Measurements from ENCODE around the gene HHIPL2.

The HHIPL2 gene

GRCh38 chr1:222547944-222548671 lies at the start of gene HHIPL2:
HHIPL2 (minus strand) TSS chr1:222548104; CDS start chr1:222548044, 60 bp downstream.
- H3K4me3 ChIP-seq (ENCODE audit: low read depth, low read length): no peak within 1 kb of the TSS

- H3K4me3 ChIP-seq (ENCODE audit: low read depth, low read length): no peak overlapping the region
These were observed 48.8 kb upstream of the HHIPL2 start for GRCh38 chr1:222596696-222597095.

- H3K4me3 ChIP-seq (ENCODE audit: low read depth, low read length): no peak overlapping the region
These were observed 46.9 kb upstream of the HHIPL2 start for GRCh38 chr1:222594789-222595188.

- H3K4me3 ChIP-seq (ENCODE audit: low read depth, low read length): no peak overlapping the region
These were observed 44.3 kb upstream of the HHIPL2 start for GRCh38 chr1:222592171-222592570.

GRCh38 chr1:222589462-222590302 lies 41.8 kb upstream of the HHIPL2 start, which contains the start of gene TAF1A:
TAF1A (minus strand) TSS chr1:222589933.
- H3K4me3 ChIP-seq (ENCODE audit: low read depth, low read length): peak within 1 kb of the TSS; percentile 84

GRCh38 chr1:222588135-222588534 lies 40.2 kb upstream of the HHIPL2 start:
- H3K4me3 ChIP-seq (ENCODE audit: low read depth, low read length): no peak overlapping the region

GRCh38 chr1:222586842-222587241 lies 38.9 kb upstream of the HHIPL2 start:
- no peak overlapping the region for H3K4me3 ChIP-seq (ENCODE audit: low read depth, low read length)

GRCh38 chr1:222583079-222583478 lies 35.2 kb upstream of the HHIPL2 start:
- H3K4me3 ChIP-seq (ENCODE audit: low read depth, low read length): no peak overlapping the region

GRCh38 chr1:222582099-222582774 lies 34.3 kb upstream of the HHIPL2 start:
- no peak overlapping the region for H3K4me3 ChIP-seq (ENCODE audit: low read depth, low read length)

- H3K4me3 ChIP-seq (ENCODE audit: low read depth, low read length): no peak overlapping the region
These were observed 31.4 kb upstream of the HHIPL2 start for GRCh38 chr1:222579316-222579715.

GRCh38 chr1:222570837-222571236 lies 22.9 kb upstream of the HHIPL2 start:
- H3K4me3 ChIP-seq (ENCODE audit: low read depth, low read length): no peak overlapping the region

GRCh38 chr1:222561656-222562055 lies 13.8 kb upstream of the HHIPL2 start:
- H3K4me3 ChIP-seq (ENCODE audit: low read depth, low read length): no peak overlapping the region

GRCh38 chr1:222557574-222557973 lies 9.7 kb upstream of the HHIPL2 start:
- H3K4me3 ChIP-seq (ENCODE audit: low read depth, low read length): no peak overlapping the region

GRCh38 chr1:222557148-222557547 lies 9.2 kb upstream of the HHIPL2 start:
- no peak overlapping the region for H3K4me3 ChIP-seq (ENCODE audit: low read depth, low read length)

- no peak overlapping the region for H3K4me3 ChIP-seq (ENCODE audit: low read depth, low read length)
These were observed 8.2 kb upstream of the HHIPL2 start for GRCh38 chr1:222555992-222556615.

GRCh38 chr1:222554177-222554576 lies 6.3 kb upstream of the HHIPL2 start:
- H3K4me3 ChIP-seq (ENCODE audit: low read depth, low read length): no peak overlapping the region

GRCh38 chr1:222552882-222553281 lies 5.0 kb upstream of the HHIPL2 start:
- no peak overlapping the region for H3K4me3 ChIP-seq (ENCODE audit: low read depth, low read length)

GRCh38 chr1:222547260-222547614 lies 667 bp downstream of the HHIPL2 start:
- H3K4me3 ChIP-seq (ENCODE audit: low read depth, low read length): no peak overlapping the region

- H3K4me3 ChIP-seq (ENCODE audit: low read depth, low read length): no peak overlapping the region
These were observed 1.2 kb downstream of the HHIPL2 start for GRCh38 chr1:222546548-222547259.

- H3K4me3 ChIP-seq (ENCODE audit: low read depth, low read length): no peak overlapping the region
These were observed 1.8 kb downstream of the HHIPL2 start for GRCh38 chr1:222546091-222546490.
